Urinary bladder (tissue), 4 donors: Measurements from ENCODE around the gene SACM1L. TPM values are rescaled to one million over a fixed set of nuclear protein-coding genes. Genes with fewer than 3 reads are reported as not detected.

ENCODE experiments used
- DNase-seq: peaks from one replicate; pipeline ENCODE4 v3.0.0-alpha.2; 2015; ENCODE audit errors: extremely low spot score
- H3K27ac ChIP-seq: one replicate; pipeline ENCODE4 v1.5.1; 2013; ENCODE audit warnings: low read depth, mild to moderate bottlenecking, moderate library complexity
- H3K36me3 ChIP-seq: one replicate; pipeline ENCODE4 v1.6.1; 2013; ENCODE audit warnings: mild to moderate bottlenecking, moderate library complexity; ENCODE audit not compliant: insufficient read depth
- H3K4me1 ChIP-seq: one replicate; pipeline ENCODE4 v1.6.1; 2013; ENCODE audit warnings: mild to moderate bottlenecking, moderate library complexity; ENCODE audit not compliant: insufficient read depth
- H3K4me3 ChIP-seq: one replicate; pipeline ENCODE4 v1.5.1; 2013; ENCODE audit warnings: low read depth, low read length
- WGBS: extraction: QIAGEN DNeasy Blood & Tissue Kit; methylation state at CpG from one replicate; pipeline ENCODE4 v1.1.7; 2013; 5-methylcytosine and 5-hydroxymethylcytosine counted together
- polyA plus RNA-seq: library from polyadenylated mRNA; stranded (reverse); fragments of 200-250 nt; gene quantifications from one replicate; pipeline ENCODE4 v1.2.3, GENCODE V29; 2013
- total RNA-seq: library from RNA; depleted of rRNA; stranded (reverse); fragments of >200 nt; gene quantifications from one replicate; pipeline ENCODE4 v1.2.3, GENCODE V29; 2014
- donor health status: healthy with polysubstance abuse.
- donor health status: healthy.

The SACM1L gene
- total and polyA plus RNA-seq, 2 donors, result 23.4 to 77.9 TPM

GRCh38 chr3:45716790-45717336 is 27.7 kb downstream of the SACM1L start:
- H3K36me3 ChIP-seq, result no peaks in the 10 kb centered on the region
- H3K27ac ChIP-seq, result no peak overlapping the region
- 89% methylated on average over 3 of the region's 3 CpGs for WGBS
- no peaks in the 10 kb centered on the region for H3K4me1 ChIP-seq
- DNase-seq, result no peak
- no peak overlapping the region for H3K4me3 ChIP-seq

GRCh38 chr3:45719655-45720487 is 30.7 kb downstream of the SACM1L start:
- Histone ChIP-seq H3K4me3 (no peak overlapping the region), H3K27ac (peak overlapping the region; percentile 2), H3K36me3 (no peaks in the 10 kb centered on the region), H3K4me1 (no peaks in the 10 kb centered on the region)
- 57% methylated on average over 3 of the region's 3 CpGs for WGBS
- no peak for DNase-seq

- H3K4me3 ChIP-seq, result no peak overlapping the region
- WGBS, result 93% methylated on average over 3 of the region's 3 CpGs
- no peaks in the 10 kb centered on the region for H3K4me1 ChIP-seq
- no peak overlapping the region for H3K27ac ChIP-seq
- DNase-seq, result no peak
- no peaks in the 10 kb centered on the region for H3K36me3 ChIP-seq
Observed at GRCh38 chr3:45724911-45725310, 35.7 kb downstream of the SACM1L start.

- DNase-seq, result no peak
- no peaks in the 10 kb centered on the region for H3K4me1 ChIP-seq
- WGBS, result 71% methylated on average over 2 of the region's 2 CpGs
- H3K4me3 ChIP-seq, result no peak overlapping the region
- H3K36me3 ChIP-seq, result peaks cover 3% of the 10 kb centered on the region
- no peak overlapping the region for H3K27ac ChIP-seq
Observed at GRCh38 chr3:45729614-45730013, 40.4 kb downstream of the SACM1L start.

GRCh38 chr3:45730409-45731154 is 41.4 kb downstream of the SACM1L start:
- WGBS, result 89% methylated on average over 4 of the region's 4 CpGs
- DNase-seq, result no peak
- H3K36me3 ChIP-seq, result peaks cover 3% of the 10 kb centered on the region
- H3K4me3 ChIP-seq, result no peak overlapping the region
- no peak overlapping the region for H3K27ac ChIP-seq
- H3K4me1 ChIP-seq, result no peaks in the 10 kb centered on the region

GRCh38 chr3:45736707-45737106 is 47.5 kb downstream of the SACM1L start:
- no peak for DNase-seq
- Histone ChIP-seq H3K4me3 (no peak overlapping the region), H3K4me1 (no peaks in the 10 kb centered on the region), H3K36me3 (peaks cover 11% of the 10 kb centered on the region), H3K27ac (no peak overlapping the region)

- no peak overlapping the region for H3K27ac ChIP-seq
- peaks cover 11% of the 10 kb centered on the region for H3K36me3 ChIP-seq
- no peaks in the 10 kb centered on the region for H3K4me1 ChIP-seq
- 93% methylated on average over 2 of the region's 2 CpGs for WGBS
- H3K4me3 ChIP-seq, result no peak overlapping the region
- no peak for DNase-seq
Observed at GRCh38 chr3:45737234-45737633, 48.0 kb downstream of the SACM1L start.

GRCh38 chr3:45739991-45740390 is 50.8 kb downstream of the SACM1L start:
- 92% methylated on average over 2 of the region's 2 CpGs for WGBS
- Histone ChIP-seq H3K27ac (no peak overlapping the region), H3K36me3 (peaks cover 9% of the 10 kb centered on the region), H3K4me3 (no peak overlapping the region), H3K4me1 (no peaks in the 10 kb centered on the region)
- DNase-seq, result no peak

- Histone ChIP-seq H3K27ac (no peak overlapping the region), H3K36me3 (peaks cover 9% of the 10 kb centered on the region), H3K4me1 (no peaks in the 10 kb centered on the region), H3K4me3 (no peak overlapping the region)
- DNase-seq, result no peak
Observed at GRCh38 chr3:45741247-45741646, 52.1 kb downstream of the SACM1L start.

GRCh38 chr3:45741742-45742460 is 52.7 kb downstream of the SACM1L start:
- Histone ChIP-seq H3K36me3 (peaks cover 8% of the 10 kb centered on the region), H3K27ac (no peak overlapping the region), H3K4me1 (no peaks in the 10 kb centered on the region), H3K4me3 (no peak overlapping the region)
- no peak for DNase-seq
- WGBS, result 74% methylated on average over 6 of the region's 6 CpGs

- WGBS, result 95% methylated on average over 4 of the region's 4 CpGs
- no peaks in the 10 kb centered on the region for H3K4me1 ChIP-seq
- no peak overlapping the region for H3K4me3 ChIP-seq
- H3K36me3 ChIP-seq, result peaks cover 3% of the 10 kb centered on the region
- H3K27ac ChIP-seq, result no peak overlapping the region
- DNase-seq, result no peak
Observed at GRCh38 chr3:45742461-45743089, 53.4 kb downstream of the SACM1L start.

GRCh38 chr3:45746165-45746776 is 57.1 kb downstream of the SACM1L start:
- Histone ChIP-seq H3K4me3 (no peak overlapping the region), H3K36me3 (peaks cover 1% of the 10 kb centered on the region), H3K27ac (no peak overlapping the region), H3K4me1 (no peaks in the 10 kb centered on the region)
- 94% methylated on average over 32 of the region's 32 CpGs for WGBS
- no peak for DNase-seq
